Measurements from ENCODE around the gene HERC2. TPM values are rescaled to one million over a fixed set of nuclear protein-coding genes. Genes with fewer than 3 reads are reported as not detected.

Gene HERC2
- total and polyA plus RNA-seq, 9 of the 15 experiments (the other 6 are each of a cell fraction or from before 2014, with no cell fraction given) = 10.6 to 84.0 (median 42.6) TPM

GRCh38 chr15:28096411-28096669 is 225.6 kb downstream of the HERC2 start:
- 14% methylated on average over 13 of the region's 13 CpGs for WGBS (ENCODE audit: insufficient coverage, low coverage, missing lambda C conversion rate)
- FAIRE-seq (no peak), DNase-seq (ENCODE audit: extremely low read depth in 1 of 4, low spot score in 3 of 4) (no peak), ATAC-seq (no peak)
- H3K36me3 ChIP-seq (ENCODE audit: control insufficient read depth, insufficient read depth, low read length) = no peaks in the 10 kb centered on the region
- H3K9me1 ChIP-seq (ENCODE audit: control insufficient read depth, insufficient read depth, low read length) = no peaks in the 10 kb centered on the region
- H3K4me3 ChIP-seq = peak overlapping the region; percentile 42
- H3K27ac ChIP-seq (ENCODE audit: extremely low read depth, low read depth, low read length) = no peak overlapping the region
- ChIA-PET CTCF (ENCODE audit: low intra/inter-chr PET ratio) (no interaction called here), POLR2A (interaction anchor here (0.7 kb wide), 1 partner anchor 743 kb away, joined by 3 read pairs; no protein-coding TSS in a partner anchor)
- TF ChIP-seq E2F5 (CRISPR knock-in tag; IDR thresholded peaks at IDR 0.05) (no peak), ATF1 (CRISPR knock-in tag; IDR thresholded peaks at IDR 0.05) (no peak), ATF1 (tag; IDR thresholded peaks at IDR 0.05) (no peak), CTBP1 (IDR thresholded peaks at IDR 0.05; ENCODE audit: borderline replicate concordance) (0 out of 2 replicates have a peak, but pooled peaks have one; percentile 2), OTX1 (CRISPR knock-in tag; IDR thresholded peaks at IDR 0.05) (no peak), SP1 (CRISPR knock-in tag; IDR thresholded peaks at IDR 0.05) (0 out of 2 replicates have a peak, but pooled peaks have one; percentile 4)
- peak overlapping the region; percentile 87 for H3K4me2 ChIP-seq (ENCODE audit: insufficient read depth, low read length)
- intact Hi-C loops (cut with micrococcal nuclease) (no loop called here), in situ Hi-C loops (cut with MboI) (no loop called here)
- H2AFZ ChIP-seq (ENCODE audit: low read depth, low read length) = peak overlapping the region; percentile 80
- no peaks in the 10 kb centered on the region for H4K20me1 ChIP-seq (replicated peaks; ENCODE audit: control insufficient read depth, insufficient read depth, low read length)
- BruUV-seq (replicated peaks) = no TSS peak
- H3K79me2 ChIP-seq (ENCODE audit: control insufficient read depth, insufficient read depth, low read length) = no peaks in the 10 kb centered on the region
- H3K9ac ChIP-seq (ENCODE audit: insufficient read depth in 1 of 2, low read depth in 2 of 2, low read length in 2 of 2) = peak overlapping the region; percentile 10 to 85; a peak in 3 of 4 replicates
- H3K27me3 ChIP-seq (ENCODE audit: control insufficient read depth in 2 of 2, insufficient read depth in 2 of 2, low read length in 2 of 2) = peaks cover 0 to 5% of the 10 kb centered on the region in 2 experiments; a peak in 2 of 5 replicates
- peaks cover 5% of the 10 kb centered on the region; the same call in 1 of the 2 replicates for H3K9me3 ChIP-seq (replicated peaks; ENCODE audit: control insufficient read depth, insufficient read depth, low read depth, low read length)
- H3K4me1 ChIP-seq (replicated peaks in 1 of 2; ENCODE audit: control insufficient read depth in 2 of 2, insufficient read depth in 2 of 2, low read length in 2 of 2) = peaks cover 18 to 54% of the 10 kb centered on the region in 2 experiments; a peak in 4 of 5 replicates
